Measurements from ENCODE around the gene MPZL1.

GRCh38 chr1:167681024-167681423 is 40.8 kb upstream of the MPZL1 start:
- TF ChIP-seq CTCF (IDR thresholded peaks at IDR 0.05) (no peak), CEBPB (IDR thresholded peaks at IDR 0.05) (no peak), PBX3 (IDR thresholded peaks at IDR 0.05) (no peak), CBX2 (IDR thresholded peaks at IDR 0.05; ENCODE audit: borderline replicate concordance, low read depth) (no peak), EP300 (IDR thresholded peaks at IDR 0.05) (no peak), TFCP2L1 (CRISPR knock-in tag; IDR thresholded peaks at IDR 0.05) (no peak), SREBF2 (IDR thresholded peaks at IDR 0.05) (no peak), KDM1A (IDR thresholded peaks at IDR 0.05; ENCODE audit: low read depth) (no peak), POLR2A (IDR thresholded peaks at IDR 0.05; ENCODE audit: low read length) (no peak), MAFK (IDR thresholded peaks at IDR 0.05; ENCODE audit: partially characterized antibody) (no peak), KDM5A (IDR thresholded peaks at IDR 0.05) (no peak), SMC3 (IDR thresholded peaks at IDR 0.05) (no peak)

Measured in A549 (cell line).